ENCODE results near the gene NCK2. TPM values are rescaled to one million over a fixed set of nuclear protein-coding genes. Genes with fewer than 3 reads are reported as not detected.

NCK2 gene
- total and polyA plus RNA-seq, 2 experiments from 2014 or later = 55.0 to 65.9 TPM

GRCh38 chr2:105868060-105868459 lies 123.3 kb downstream of the NCK2 start:
- Histone ChIP-seq H3K9me3 (ENCODE audit: low read depth) (no peaks in the 10 kb centered on the region), H3K27ac (no peak overlapping the region), H3K27me3 (no peaks in the 10 kb centered on the region), H3K4me1 (ENCODE audit: low read depth) (no peaks in the 10 kb centered on the region), H3K4me3 (no peak overlapping the region), H3K36me3 (no peaks in the 10 kb centered on the region)
- no peak for DNase-seq (ENCODE audit: low read depth in 1 of 2, low spot score in 1 of 2)
- TF ChIP-seq, protein P1, sequence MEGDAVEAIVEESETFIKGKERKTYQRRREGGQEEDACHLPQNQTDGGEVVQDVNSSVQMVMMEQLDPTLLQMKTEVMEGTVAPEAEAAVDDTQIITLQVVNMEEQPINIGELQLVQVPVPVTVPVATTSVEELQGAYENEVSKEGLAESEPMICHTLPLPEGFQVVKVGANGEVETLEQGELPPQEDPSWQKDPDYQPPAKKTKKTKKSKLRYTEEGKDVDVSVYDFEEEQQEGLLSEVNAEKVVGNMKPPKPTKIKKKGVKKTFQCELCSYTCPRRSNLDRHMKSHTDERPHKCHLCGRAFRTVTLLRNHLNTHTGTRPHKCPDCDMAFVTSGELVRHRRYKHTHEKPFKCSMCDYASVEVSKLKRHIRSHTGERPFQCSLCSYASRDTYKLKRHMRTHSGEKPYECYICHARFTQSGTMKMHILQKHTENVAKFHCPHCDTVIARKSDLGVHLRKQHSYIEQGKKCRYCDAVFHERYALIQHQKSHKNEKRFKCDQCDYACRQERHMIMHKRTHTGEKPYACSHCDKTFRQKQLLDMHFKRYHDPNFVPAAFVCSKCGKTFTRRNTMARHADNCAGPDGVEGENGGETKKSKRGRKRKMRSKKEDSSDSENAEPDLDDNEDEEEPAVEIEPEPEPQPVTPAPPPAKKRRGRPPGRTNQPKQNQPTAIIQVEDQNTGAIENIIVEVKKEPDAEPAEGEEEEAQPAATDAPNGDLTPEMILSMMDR (IDR thresholded peaks at IDR 0.05; ENCODE audit: low read depth, low read length) = no peak

GRCh38 chr2:105869341-105869740 lies 124.6 kb downstream of the NCK2 start:
- TF ChIP-seq, protein P1 (IDR thresholded peaks at IDR 0.05; ENCODE audit: low read depth, low read length) = no peak
- Histone ChIP-seq H3K27ac (no peak overlapping the region), H3K36me3 (no peaks in the 10 kb centered on the region), H3K4me3 (no peak overlapping the region), H3K9me3 (ENCODE audit: low read depth) (no peaks in the 10 kb centered on the region), H3K4me1 (ENCODE audit: low read depth) (no peaks in the 10 kb centered on the region), H3K27me3 (no peaks in the 10 kb centered on the region)
- no peak for DNase-seq (ENCODE audit: low read depth in 1 of 2, low spot score in 1 of 2)

GRCh38 chr2:105870062-105870461 lies 125.3 kb downstream of the NCK2 start:
- no peak for DNase-seq (ENCODE audit: low read depth in 1 of 2, low spot score in 1 of 2)
- Histone ChIP-seq H3K9me3 (ENCODE audit: low read depth) (no peaks in the 10 kb centered on the region), H3K36me3 (no peaks in the 10 kb centered on the region), H3K4me1 (ENCODE audit: low read depth) (no peaks in the 10 kb centered on the region), H3K4me3 (no peak overlapping the region), H3K27me3 (no peaks in the 10 kb centered on the region), H3K27ac (no peak overlapping the region)
- TF ChIP-seq, protein P1 (IDR thresholded peaks at IDR 0.05; ENCODE audit: low read depth, low read length) = no peak

GRCh38 chr2:105870858-105871257 lies 126.1 kb downstream of the NCK2 start:
- H3K9me3 ChIP-seq (ENCODE audit: low read depth) = no peaks in the 10 kb centered on the region
- no peak overlapping the region for H3K4me3 ChIP-seq
- no peaks in the 10 kb centered on the region for H3K36me3 ChIP-seq
- no peak for DNase-seq (ENCODE audit: low read depth in 1 of 2, low spot score in 1 of 2)
- H3K4me1 ChIP-seq (ENCODE audit: low read depth) = no peaks in the 10 kb centered on the region
- H3K27ac ChIP-seq = no peak overlapping the region
- TF ChIP-seq, protein P1 (IDR thresholded peaks at IDR 0.05; ENCODE audit: low read depth, low read length) = no peak
- no peaks in the 10 kb centered on the region for H3K27me3 ChIP-seq

GRCh38 chr2:105872142-105872728 lies 127.5 kb downstream of the NCK2 start:
- TF ChIP-seq, protein P1 (IDR thresholded peaks at IDR 0.05; ENCODE audit: low read depth, low read length) = no peak

More at GRCh38 chr2:105872142-105872728, 127.5 kb downstream of the NCK2 start:
- Histone ChIP-seq H3K9me3 (ENCODE audit: low read depth) (no peaks in the 10 kb centered on the region), H3K27me3 (no peaks in the 10 kb centered on the region), H3K4me1 (ENCODE audit: low read depth) (no peaks in the 10 kb centered on the region), H3K27ac (no peak overlapping the region), H3K36me3 (no peaks in the 10 kb centered on the region), H3K4me3 (no peak overlapping the region)
- no peak for DNase-seq (ENCODE audit: low read depth in 1 of 2, low spot score in 1 of 2)
